GM21576 (cell line): ENCODE results near the gene LCN6.
A peak's percentile ranks its signal among the peaks of the same experiment; 100 is the strongest.

Experiments used
- ATAC-seq: cut with Tn5 transposase; IDR thresholded peaks from one replicate; pipeline ENCODE4 v1.9.1; 2021; ENCODE audit warnings: mild to moderate bottlenecking, moderate library complexity; ENCODE audit not compliant: unreplicated experiment

LCN6 gene

DNA sequence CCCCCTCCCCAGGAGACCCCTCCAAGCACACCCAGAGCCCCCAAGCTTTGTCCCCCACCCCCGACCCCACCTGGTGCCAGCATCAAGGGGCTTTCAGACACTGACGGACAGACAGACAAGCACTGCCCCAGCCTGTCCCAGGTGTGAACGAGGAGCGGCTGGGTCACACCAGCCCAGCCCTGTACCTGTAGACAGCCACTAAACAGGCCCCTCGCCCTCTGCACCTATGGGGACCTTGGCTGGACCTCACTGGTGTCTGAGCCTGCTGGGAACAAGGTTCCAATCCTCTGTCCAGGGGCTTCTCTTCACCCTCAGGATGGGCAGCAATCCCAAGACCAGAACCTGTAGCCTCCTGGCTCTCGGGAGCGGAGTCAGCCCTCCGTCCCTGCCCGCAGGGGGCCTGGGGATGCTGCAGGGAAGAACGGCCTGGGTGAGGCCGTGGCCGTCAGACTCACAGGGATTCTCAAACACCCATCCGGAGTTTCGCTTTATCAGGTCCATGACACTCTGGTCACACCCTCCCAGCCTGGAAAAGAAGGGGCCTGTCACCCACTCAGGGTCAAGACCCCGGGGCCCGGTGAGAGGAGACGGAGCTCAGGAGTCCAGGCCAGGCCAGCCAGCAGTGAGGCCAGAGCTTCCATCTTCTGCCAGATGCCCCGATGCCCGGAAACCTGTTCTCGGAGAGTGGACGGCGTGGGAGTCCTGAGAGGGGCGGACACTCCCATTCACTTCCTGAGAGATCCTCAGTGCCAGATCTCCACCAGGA, 2.8 kb downstream of the LCN6 start:
- no peak for ATAC-seq

- ATAC-seq, result no peak
Measured at GRCh38 chr9:136744773-136745172, 3.6 kb downstream of the LCN6 start.

- no peak for ATAC-seq
Measured at GRCh38 chr9:136743639-136744211, 4.6 kb downstream of the LCN6 start.

DNA sequence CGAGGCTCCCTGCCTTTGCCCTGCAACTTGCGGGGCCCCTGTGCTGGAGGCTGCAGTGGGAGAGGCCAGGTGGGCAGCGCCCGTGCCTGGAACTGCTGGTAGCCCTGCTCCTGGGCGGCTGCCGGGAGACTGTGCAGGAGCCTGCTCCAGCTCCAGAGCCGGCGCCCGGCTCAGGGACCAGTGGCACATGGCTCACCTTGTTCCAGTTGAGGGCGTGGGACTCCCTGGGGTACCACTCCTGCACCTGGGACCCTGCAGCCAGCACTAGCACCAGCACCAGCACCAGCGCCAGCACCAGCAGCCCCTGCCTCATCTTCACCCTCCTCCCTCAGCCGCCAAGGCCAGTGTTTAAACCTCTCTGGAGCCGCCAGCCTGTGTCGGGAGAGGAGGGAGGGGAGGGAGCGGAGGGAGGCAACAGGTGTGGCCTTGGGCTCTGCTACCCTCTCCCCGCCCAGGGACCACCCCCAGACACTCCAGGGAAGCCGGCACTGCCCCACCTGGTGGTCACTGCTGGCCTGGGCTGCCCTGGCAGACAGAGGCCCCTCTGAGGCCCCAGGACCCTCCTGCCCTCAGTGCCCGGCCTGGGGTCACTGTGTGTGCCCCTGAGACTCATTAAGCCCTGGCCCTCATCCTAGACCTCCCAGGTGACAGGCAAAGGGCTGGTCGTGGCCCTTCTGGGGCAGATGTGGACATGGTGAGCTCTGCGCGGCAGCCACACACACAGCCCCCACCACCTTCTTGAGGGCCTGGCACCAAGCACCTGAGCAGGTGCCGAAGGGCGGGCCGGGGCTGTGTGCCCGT, 5.5 kb downstream of the LCN6 start, which contains the start of gene LCN10:
TSS of gene LCN10 (minus strand) at position 350 of the 801 bp plus-strand sequence. CDS start at position 313, 37 bp downstream.
- no peak for ATAC-seq

- ATAC-seq, result no peak
Measured at GRCh38 chr9:136741883-136742571, 6.3 kb downstream of the LCN6 start.

DNA sequence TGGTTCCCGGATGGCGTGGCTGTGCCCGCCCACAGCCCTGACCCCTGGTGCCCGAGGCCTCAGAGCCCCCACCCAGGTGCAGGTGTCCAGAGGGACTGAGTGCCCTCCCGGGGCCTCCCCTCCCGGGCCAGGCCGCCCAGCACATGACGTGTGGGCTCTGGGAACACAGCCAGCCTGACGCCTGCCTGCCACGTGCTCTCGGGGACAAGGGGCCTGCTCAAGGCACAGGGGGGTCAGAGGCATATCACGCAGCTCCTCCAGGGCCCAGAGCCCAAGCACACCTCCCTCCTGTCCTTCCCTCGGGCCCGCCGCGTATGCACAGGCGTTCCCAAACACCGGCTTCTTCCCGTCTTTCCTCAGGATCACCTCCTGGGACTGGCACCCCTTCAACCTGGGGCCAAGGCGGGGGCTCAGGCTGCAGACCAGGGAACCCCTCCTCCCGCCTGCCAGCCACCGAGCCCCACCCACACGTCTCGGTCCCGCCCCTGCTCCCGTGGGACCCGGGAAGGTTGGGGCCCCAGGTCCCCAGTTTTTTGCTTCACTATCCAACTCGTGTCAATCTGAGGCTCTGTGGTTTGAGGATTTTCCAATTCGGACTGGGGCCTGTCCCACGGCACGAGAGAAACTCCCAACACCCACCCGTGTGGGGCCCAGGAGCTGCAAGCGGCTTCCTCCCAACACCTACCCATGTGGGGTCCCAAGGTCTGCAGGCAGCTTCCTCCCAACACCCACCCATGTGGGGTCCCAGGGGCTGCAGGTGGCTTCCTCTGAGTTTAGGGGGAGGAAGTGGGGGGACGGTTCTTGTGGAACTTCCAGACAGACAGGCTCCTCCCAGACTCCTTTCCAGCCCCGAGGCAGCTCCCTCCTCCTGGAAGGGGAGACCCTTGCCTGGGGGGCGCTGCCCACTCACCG, 7.1 kb downstream of the LCN6 start:
- no peak for ATAC-seq

GRCh38 chr9:136740491-136740890, 7.8 kb downstream of the LCN6 start:
- no peak for ATAC-seq

- no peak for ATAC-seq
Measured at GRCh38 chr9:136740069-136740468, 8.3 kb downstream of the LCN6 start.

DNA sequence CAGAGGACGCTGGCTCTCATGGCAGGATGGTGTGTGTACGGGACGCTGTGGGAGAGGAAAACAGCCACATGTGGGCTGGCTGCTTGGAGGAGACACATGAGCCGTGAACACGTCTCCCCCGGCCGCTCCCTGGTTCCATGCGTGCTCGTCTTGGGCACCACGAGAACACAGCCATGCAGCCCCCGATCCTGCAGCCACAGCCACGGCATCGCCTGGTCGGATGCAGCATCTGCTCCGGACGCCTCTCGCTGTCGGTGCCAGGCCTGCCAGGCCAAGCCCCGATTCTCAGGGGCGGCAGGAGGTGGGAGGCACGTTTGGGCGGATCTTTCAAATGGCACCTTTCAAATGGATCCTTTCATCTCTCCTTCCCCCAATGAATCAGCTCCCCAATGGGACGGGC, 8.8 kb downstream of the LCN6 start:
- no peak for ATAC-seq

- ATAC-seq, result no peak
Measured at GRCh38 chr9:136738960-136739359, 9.4 kb downstream of the LCN6 start.

DNA sequence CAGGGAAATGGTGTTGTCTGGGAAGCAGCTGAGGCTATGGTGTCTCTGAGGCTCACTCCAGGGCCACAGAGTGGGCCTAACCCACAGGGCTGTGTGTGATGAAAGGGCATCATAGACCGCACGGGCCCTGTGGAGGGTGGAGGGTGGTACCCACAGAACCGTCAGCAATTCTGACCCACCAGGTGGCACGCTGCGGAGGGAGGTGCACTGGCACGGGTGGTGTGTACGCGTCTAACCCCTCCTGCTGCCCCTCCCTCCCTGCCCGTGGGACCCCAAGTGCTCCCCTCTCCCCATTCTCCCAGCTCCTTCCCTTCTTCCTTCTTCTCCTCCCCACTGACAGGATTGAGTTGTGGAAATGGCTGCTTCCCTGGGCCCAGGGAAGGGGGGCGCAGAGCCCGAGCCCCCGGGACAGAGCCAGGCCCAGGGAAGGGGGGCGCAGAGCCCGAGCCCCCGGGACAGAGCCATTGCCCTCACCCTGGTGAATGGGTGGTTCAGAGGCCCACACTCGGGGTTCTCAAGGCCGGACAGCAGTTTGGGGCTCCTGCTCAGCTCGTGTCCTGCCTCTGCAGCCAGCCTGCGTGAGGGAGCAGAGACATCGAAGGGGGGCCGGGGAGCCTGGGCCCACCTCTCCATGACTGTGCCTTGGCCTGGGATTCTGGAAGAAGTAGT, 12.4 kb downstream of the LCN6 start:
- ATAC-seq, result no peak

GRCh38 chr9:136734837-136735496, 13.4 kb downstream of the LCN6 start:
- no peak for ATAC-seq

DNA sequence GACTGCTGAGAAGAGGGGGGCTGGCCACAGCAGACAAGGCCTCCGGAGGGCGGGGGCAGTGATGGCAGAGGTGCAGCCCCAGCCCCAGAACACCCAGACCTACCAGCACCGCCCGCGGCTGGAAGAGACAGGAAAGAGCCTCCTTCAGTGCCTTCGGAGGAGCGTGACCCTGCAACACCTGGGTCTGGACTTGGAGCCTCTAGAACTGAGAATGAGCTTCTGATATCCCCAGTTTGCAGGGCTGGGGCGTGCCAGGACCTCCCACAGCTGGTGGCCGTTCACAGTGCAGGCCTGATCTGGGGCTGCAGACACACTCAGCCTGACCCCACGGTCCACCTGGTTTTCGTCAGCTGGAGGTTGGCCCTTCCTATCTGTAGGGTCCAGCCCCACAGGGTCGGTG, 14.7 kb downstream of the LCN6 start:
- ATAC-seq, result no peak

DNA sequence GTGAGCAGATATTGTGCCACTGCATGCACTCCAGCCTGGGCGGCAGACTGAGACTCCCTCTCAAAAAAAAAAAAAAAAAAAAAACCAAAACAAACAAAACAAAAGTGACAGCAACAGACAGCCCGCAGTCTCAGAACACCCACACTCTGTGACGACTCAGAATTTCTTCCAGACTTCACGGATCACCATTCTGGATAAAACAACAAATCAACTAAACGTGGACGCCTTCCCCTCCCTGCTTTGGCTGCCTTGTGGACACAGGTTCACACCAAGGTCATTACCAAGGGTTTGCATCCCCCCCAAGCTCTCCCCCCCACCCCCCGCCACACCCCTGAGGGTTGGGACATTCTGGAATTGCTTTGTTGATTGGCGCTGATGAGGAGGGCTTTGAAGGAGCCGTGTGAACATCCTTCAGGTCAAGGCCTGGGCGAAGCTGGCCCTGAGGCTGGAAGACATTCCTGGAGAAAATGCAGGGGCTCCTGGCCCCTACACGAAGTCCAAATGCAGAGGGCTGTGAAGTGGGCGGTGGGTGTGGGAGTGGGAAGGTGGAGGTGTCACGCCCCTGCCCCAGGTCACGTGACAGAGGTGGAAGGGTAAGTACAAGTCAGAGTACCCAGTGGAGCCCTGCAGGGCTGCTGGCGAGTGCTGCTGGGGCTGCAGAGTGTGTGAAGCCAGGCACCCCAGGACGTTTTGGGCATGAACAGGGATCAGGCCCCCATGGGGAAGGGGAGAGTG, 15.7 kb downstream of the LCN6 start:
- ATAC-seq, result no peak

DNA sequence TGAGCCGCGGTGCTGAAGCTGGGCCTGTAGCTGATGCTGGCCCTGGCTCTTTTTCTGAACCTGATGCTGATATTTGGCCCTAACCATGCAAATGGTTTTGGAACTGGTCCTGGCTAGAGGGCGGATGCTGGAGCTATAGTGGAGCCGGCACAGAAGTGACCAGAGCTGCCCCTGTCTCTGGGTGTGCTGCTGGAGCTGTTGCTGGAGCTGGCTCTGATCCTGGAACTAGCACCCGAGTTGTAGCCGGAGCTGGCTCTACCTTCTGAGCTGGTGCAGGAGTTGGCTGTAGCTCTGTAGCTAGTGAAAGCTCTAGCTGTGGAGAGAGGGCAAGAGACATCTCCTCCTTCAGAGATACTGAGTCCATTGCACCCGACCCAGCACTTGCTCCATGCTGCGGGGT, 18.4 kb downstream of the LCN6 start:
- no peak for ATAC-seq

DNA sequence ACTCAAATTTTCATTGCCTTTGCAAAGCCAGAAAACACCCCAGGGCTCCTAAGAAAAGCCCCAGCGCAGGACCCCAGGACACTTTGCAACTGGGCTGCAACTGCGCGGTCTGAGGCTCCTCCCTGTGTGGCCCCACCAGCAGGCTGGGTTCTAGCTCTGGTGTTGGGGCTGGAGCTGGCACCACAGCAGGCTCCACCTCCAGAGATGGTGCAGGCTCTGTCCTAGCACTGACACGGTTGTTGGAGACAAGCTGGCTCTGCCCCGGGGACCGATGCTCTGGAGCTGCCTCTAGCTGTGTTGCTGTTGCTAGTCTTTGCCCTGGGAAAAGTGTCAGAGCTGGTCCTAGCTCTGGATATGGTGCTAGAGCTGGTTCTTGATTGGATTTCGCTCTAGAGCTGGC, 19.2 kb downstream of the LCN6 start:
- no peak for ATAC-seq

DNA sequence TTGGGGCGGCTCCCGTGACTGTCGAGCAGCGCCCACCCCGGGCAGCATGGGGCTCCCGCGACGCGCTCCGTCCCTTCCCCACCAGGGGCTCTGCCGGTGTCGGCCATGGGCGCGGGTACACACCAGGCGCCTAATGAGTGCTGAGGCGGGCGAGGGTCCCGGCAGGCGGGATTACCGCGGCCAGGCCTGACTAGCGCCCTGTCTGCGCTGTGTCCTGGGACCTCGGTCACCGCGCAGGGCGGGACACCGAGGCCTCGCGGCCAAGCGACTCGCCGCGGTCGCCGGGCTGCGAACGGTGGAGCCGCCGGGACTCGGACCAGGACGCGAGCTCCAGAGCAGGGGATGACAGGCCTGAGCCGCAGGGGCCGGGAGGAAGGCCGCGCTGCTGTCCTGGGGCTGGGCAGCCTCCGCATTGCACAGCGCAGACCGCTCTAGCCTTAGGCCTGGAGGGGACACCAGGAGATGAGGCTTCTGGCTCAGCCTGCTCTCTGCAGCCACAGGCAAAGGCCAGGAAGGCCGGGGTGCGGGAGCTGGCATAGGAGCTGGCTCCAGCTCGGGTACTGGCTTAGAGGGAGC, 19.7 kb downstream of the LCN6 start:
- ATAC-seq, result no peak

- peak; percentile 67 for ATAC-seq
Measured at GRCh38 chr9:136728080-136728547, 20.2 kb downstream of the LCN6 start.
